CD4-positive, alpha-beta T cell treated with Interleukin-15 for 4 hours (primary cell): ENCODE measurements around the gene TMEM26.
"Not testable (repeated sequence)": the region's sequence is repeated elsewhere in the genome, so short reads cannot be mapped to it uniquely, and the experiment has no call there.

Experiments used
- DNase-seq: peaks from one replicate; pipeline ENCODE4 v3.0.0-alpha.2; 2020; ENCODE audit warnings: low spot score

Gene TMEM26

GRCh38 chr10:61399406-61399805 is 53.8 kb downstream of the TMEM26 start:
- DNase-seq = no peak

GRCh38 chr10:61398366-61399129 is 54.6 kb downstream of the TMEM26 start:
- DNase-seq = no peak

DNA sequence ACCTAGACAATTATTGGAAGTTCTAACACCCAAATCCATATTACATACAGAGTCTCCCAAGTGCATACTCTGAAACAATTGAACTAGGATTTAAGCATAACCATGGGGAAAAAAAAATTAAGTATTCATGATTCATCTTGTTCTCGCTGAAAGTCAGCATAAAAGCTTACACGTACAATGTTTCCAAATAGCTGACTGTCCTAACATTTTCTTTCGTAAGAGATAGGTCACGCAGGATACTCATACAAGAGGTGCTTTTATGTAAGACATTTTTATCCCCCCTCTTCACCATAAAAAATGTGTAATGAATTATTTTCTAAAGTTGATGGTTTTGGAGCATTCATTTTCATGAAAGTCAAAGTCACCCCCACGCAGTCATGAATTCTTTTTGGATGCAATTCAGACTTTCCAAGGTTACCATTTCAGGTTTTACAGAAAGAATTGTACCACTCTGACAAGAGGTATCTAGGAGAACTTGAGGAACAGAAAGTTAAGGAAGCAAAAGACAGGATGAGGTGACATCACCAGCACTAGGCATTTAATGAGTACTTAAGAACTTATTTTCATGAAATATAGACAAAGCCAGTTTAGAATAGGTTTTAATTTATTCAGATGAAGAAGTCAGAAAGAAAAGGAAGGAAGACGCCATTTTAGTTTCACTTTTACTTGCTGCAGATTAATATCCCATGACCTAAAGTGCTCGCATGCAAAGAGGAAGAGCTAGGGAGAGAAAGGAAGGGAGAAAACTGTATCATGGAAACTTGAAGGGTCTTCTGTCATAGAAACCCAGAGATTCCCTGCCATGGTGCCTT is 55.8 kb downstream of the TMEM26 start:
- DNase-seq = peak; percentile 3

GRCh38 chr10:61391281-61391680 is 61.9 kb downstream of the TMEM26 start:
- no peak for DNase-seq

GRCh38 chr10:61390851-61391250 is 62.3 kb downstream of the TMEM26 start:
- DNase-seq = no peak

DNA sequence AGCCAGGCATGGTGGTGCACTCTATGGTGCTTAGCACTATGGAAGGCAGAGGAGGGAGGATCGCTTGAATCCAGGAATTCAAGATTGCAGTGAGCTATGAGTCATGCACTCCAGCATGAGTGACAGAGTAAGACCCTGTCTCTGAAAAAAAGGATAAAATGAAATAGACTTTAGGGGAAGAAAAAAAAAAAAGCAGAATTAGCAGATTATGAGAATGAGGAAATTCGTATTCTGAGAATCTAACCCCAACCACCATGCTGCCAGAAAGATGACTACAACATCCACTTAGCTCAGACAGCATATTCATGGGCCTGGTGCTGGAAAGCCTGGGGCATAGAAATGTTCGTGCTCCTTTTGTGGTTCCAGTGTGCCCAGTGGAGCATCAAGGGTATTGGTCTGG is 63.3 kb downstream of the TMEM26 start:
- DNase-seq = no peak

DNA sequence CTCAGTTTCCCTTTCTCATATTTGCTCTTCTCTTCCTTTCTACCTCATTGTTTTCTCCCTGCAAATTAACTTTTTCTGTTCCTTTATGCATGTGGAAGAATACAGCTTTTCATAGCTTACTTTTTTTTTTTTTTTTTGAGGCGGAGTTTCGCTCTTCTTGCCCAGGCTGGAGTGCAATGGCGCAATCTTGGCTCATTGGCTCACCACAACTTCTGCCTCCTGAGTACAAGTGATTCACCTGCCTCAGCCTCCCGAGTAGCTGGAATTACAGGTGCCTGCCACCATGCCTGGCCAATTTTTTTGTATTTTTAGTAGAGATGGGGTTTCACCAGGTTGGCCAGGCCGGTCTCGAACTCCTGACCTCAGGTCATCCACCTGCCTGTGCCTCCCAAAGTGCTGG is 64.2 kb downstream of the TMEM26 start:
- DNase-seq = not testable (repeated sequence)

DNA sequence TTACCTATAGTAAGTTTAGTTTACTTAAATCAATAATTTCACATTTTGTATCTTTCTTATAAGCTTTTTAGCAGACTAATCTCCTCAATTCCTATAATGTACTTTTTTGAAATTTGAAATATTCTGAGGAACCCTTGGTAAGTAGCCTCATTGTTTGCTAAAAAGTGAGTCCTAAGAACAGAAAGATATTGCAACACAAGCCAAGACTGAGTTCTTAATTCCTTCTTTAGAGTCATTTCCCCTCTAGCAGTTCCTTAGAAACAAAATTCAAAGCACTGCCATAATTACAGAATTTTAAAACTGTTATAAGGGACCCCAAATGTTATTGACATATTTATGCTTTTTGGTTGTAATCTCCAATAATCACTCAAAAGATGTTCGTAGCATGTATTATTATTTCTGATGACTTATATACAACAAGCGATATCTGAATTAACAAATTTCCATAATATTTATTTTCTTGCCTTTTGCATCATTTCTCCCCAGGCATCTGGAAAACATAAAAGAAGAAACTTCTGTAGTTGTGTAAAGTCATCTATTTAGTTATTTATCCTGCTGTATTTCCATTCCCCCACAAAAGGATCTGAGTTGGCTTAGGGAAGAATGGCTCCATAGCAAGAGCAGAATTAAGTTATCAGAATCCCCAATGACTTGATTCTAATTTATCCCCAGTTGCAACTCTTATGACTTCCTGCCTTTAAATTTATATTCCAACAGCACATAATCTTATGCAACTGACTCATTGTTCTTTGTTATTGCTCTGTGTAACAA is 67.8 kb downstream of the TMEM26 start:
- no peak for DNase-seq

DNA sequence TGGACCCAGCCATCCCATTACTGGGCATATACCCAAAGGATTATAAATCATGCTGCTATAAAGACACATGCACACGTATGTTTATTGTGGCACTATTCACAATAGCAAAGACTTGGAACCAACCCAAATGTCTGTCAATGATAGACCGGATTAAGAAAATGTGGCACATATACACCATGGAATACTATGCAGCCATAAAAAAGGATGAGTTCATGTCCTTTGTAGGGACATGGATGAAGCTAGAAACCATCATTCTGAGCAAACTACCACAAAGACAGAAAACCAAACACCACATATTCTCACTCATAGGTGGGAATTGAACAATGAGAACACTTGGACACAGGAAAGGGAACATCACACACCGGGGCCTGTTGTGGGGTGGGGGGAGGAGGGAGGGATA is 72.0 kb downstream of the TMEM26 start:
- DNase-seq = not testable (repeated sequence)

DNA sequence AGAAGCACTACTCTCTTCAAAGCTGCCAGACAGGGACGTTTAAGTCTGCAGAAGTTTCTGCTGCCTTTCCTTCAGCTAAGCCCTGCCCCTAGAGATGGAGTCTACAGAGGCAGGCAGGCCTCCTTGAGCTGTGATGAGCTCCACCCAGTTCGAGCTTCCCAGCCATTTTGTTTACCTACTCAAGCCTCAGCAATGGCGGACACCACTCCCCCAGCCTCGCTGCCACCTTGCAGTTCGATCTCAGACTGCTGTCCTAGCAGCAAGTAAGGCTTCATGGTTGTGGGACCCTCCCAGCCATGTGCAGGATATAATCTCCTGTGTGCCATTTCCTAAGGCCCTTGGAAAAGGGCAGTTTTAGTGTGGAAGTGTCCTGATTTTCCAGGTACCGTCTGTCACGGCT is 74.3 kb downstream of the TMEM26 start:
- no peak for DNase-seq

DNA sequence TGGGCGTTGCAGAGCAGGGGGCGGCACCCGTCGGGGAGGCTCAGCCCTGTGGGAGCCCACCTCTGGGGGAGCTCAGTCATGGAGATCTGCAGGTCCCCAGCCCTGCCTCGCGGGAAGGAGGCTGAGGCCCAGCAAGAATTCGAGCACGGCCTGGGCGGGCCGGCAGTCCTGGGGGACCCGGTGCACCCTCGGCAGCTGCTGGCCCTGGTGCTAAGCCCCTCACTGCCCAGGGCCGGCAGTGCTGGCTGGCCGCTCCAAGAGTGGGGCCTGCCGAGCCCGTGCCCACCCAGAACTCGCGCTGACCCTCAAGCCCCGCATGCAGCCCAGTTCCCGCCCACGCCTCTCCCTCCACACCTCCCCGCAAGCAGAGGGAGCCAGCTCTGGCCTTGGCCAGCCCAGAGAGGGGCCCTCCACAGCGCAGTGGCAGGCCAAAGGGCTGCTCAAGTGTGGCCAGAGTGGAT is 76.2 kb downstream of the TMEM26 start:
- DNase-seq = no peak

DNA sequence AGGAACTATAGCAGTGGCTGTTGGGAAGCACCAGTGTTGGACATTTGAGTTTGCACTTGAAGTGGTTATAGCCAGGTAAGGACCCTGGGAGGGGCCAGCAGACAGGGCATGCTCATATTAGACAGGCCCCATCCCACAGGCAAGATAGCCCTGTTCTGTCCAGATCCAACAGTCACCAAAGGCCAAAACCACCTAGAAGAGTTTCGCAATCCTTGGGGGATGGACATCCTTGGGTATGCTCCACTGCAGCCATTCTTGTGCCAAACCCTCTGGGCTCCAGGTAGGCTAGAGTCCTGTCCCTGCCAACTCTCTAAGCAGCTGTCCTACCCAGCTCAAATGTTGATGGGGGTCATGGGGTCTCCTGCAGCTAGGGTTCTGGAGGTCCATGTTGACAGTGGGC is 76.8 kb downstream of the TMEM26 start:
- no peak for DNase-seq

- no peak for DNase-seq
These were observed 86.8 kb downstream of the TMEM26 start for GRCh38 chr10:61366365-61366764.

DNA sequence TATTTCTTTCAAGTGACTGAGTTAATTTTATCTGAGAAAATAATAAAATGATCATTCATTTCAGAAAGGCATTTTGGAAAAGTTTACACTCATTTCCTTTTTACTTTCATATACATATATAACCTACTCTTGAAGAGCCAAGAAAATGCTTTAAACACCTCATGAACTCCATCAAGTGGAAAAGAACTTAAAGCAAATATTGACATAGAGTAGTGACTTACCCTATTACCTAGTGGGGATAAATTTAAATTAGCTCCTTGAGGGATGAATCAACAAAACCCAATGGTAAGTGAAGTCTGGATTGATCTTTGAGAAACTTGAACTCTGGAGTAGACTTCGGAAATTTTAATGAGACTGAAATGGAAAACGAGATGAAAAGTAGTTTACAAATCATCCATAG is 88.6 kb downstream of the TMEM26 start:
- DNase-seq = no peak

GRCh38 chr10:61363006-61363405 is 90.2 kb downstream of the TMEM26 start:
- DNase-seq = no peak

- no peak for DNase-seq
These were observed 93.7 kb downstream of the TMEM26 start for GRCh38 chr10:61359452-61359851.

GRCh38 chr10:61357687-61358086 is 95.5 kb downstream of the TMEM26 start:
- DNase-seq = no peak
